Measurements from ENCODE around the gene SLC22A7.

Gene SLC22A7, protein sequence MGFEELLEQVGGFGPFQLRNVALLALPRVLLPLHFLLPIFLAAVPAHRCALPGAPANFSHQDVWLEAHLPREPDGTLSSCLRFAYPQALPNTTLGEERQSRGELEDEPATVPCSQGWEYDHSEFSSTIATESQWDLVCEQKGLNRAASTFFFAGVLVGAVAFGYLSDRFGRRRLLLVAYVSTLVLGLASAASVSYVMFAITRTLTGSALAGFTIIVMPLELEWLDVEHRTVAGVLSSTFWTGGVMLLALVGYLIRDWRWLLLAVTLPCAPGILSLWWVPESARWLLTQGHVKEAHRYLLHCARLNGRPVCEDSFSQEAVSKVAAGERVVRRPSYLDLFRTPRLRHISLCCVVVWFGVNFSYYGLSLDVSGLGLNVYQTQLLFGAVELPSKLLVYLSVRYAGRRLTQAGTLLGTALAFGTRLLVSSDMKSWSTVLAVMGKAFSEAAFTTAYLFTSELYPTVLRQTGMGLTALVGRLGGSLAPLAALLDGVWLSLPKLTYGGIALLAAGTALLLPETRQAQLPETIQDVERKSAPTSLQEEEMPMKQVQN

DNA sequence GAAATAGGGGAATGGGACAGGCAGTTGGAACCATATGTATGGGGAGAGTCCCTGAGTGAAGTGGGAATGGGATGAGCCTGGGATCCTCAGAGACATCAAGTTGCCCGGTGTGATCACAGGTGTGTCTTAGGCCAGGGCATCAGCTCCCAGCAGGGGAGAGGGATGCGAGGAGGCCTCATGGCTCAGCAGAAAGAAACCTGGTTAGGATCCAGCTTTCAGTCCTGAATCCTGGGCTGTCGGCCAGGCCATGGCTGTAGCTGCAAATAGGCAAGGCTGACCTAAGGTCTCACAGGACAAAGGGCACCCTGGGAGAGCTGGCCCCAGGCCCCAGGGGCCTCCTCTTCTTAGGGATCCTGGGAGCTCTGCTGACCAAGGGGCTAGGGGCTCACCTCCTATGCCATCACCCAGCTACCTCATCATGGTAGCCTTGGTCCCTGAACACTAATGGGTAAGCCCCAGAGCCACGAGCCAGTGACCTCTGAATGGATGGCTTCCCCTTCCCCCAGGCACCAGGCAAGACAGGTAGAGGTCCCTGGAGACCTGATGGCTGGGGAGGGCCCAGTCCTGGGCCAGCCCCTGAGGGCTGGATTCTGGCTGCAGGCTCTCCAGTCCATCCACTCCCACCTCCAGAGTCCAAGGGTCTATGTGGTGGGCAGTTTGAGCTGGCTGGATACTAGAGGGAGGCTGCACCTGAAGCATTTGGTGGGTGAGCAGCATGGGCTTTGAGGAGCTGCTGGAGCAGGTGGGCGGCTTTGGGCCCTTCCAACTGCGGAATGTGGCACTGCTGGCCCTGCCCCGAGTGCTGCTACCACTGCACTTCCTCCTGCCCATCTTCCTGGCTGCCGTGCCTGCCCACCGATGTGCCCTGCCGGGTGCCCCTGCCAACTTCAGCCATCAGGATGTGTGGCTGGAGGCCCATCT lies at the start of gene SLC22A7:
Gene SLC22A7 (plus strand): TSS at position 617 of the 921 bp plus-strand sequence. CDS start 99 bp downstream, at position 716.
- DNase-seq: no peak
- Histone ChIP-seq H3K36me3 (no peaks in the 10 kb centered on the region), H3K27ac (no peak within 1 kb of the TSS; the same call in 1 of the 2 replicates), H3K9me3 (ENCODE audit: severe bottlenecking) (no peaks in the 10 kb centered on the region), H3K27me3 (ENCODE audit: insufficient read depth, low read depth, severe bottlenecking) (no peaks in the 10 kb centered on the region), H3K4me3 (ENCODE audit: low read depth, low read length) (no peak within 1 kb of the TSS)
- TF ChIP-seq, protein P1, sequence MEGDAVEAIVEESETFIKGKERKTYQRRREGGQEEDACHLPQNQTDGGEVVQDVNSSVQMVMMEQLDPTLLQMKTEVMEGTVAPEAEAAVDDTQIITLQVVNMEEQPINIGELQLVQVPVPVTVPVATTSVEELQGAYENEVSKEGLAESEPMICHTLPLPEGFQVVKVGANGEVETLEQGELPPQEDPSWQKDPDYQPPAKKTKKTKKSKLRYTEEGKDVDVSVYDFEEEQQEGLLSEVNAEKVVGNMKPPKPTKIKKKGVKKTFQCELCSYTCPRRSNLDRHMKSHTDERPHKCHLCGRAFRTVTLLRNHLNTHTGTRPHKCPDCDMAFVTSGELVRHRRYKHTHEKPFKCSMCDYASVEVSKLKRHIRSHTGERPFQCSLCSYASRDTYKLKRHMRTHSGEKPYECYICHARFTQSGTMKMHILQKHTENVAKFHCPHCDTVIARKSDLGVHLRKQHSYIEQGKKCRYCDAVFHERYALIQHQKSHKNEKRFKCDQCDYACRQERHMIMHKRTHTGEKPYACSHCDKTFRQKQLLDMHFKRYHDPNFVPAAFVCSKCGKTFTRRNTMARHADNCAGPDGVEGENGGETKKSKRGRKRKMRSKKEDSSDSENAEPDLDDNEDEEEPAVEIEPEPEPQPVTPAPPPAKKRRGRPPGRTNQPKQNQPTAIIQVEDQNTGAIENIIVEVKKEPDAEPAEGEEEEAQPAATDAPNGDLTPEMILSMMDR (IDR thresholded peaks at IDR 0.05; ENCODE audit: low read depth, low read length): no peak

DNA sequence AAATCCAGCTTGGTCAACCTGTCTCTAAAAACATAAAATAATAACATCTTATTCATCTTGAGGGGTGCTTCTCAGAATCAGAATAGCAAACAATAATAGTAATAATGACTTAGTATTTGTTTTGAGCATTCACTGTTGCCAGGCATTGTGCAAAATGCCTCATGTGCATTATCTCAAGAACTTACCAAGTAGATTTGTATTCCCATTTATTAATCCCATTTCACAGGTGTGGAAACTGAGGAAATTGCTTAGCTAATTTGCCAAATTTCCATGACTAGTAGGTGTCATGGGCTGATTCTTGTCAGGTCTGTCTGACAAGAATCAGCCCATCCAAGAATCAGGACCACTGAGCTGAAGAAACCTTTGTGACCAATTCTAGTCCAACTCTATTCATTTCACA lies 49.3 kb upstream of the SLC22A7 start:
- H3K9me3 ChIP-seq (ENCODE audit: severe bottlenecking): no peaks in the 10 kb centered on the region
- no peak overlapping the region for H3K4me3 ChIP-seq (ENCODE audit: low read depth, low read length)
- no peaks in the 10 kb centered on the region for H3K36me3 ChIP-seq
- DNase-seq: no peak
- TF ChIP-seq, protein P1 (IDR thresholded peaks at IDR 0.05; ENCODE audit: low read depth, low read length): no peak
- no peak overlapping the region for H3K27ac ChIP-seq
- H3K27me3 ChIP-seq (ENCODE audit: insufficient read depth, low read depth, severe bottlenecking): peaks cover 21% of the 10 kb centered on the region

DNA sequence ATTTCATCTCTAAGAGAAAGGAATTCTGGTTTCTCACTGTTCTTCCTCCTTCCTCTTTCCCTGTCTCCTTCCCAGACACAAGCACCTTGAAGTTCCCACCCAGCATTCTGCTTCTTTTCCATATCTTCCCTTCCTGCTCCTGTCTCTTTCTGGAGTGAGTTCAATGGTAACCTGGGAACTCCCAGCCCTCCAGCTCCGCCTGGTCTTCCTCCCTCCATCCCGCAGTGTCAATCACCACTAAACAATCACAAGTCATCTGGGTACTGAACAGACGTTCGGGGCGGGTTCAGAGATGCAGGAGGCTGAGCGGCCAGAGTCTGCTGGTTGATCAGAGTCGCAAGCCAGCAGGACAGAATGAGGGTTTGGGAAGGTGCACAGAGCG lies 47.1 kb upstream of the SLC22A7 start:
- TF ChIP-seq, protein P1 (IDR thresholded peaks at IDR 0.05; ENCODE audit: low read depth, low read length): no peak
- H3K9me3 ChIP-seq (ENCODE audit: severe bottlenecking): no peaks in the 10 kb centered on the region
- H3K4me3 ChIP-seq (ENCODE audit: low read depth, low read length): no peak overlapping the region
- H3K36me3 ChIP-seq: no peaks in the 10 kb centered on the region
- no peaks in the 10 kb centered on the region for H3K27me3 ChIP-seq (ENCODE audit: insufficient read depth, low read depth, severe bottlenecking)
- H3K27ac ChIP-seq: no peak overlapping the region; the same call in 1 of the 2 replicates
- DNase-seq: peak; percentile 88

DNA sequence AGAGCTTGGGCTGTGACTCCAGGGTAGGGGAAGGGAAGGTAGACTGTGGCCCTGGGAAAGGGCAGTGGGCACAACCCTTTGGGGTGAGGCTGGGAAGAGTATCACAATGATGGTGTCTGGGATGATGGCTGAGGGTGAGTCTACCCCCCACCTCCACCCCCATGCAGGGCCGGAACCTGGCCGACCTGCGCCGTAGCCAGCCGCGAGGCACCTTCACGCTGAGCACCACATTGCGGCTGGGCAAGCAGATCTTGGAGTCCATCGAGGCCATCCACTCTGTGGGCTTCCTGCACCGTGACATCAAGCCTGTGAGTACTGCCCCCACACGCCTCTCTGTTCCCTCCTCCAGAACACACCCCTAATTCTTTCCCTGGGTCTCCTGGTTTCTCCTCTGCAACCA lies 44.7 kb upstream of the SLC22A7 start:
- Histone ChIP-seq H3K4me3 (ENCODE audit: low read depth, low read length) (no peak overlapping the region), H3K36me3 (no peaks in the 10 kb centered on the region), H3K27ac (no peak overlapping the region), H3K9me3 (ENCODE audit: severe bottlenecking) (no peaks in the 10 kb centered on the region), H3K27me3 (ENCODE audit: insufficient read depth, low read depth, severe bottlenecking) (no peaks in the 10 kb centered on the region)
- TF ChIP-seq, protein P1 (IDR thresholded peaks at IDR 0.05; ENCODE audit: low read depth, low read length): no peak
- DNase-seq: no peak

DNA sequence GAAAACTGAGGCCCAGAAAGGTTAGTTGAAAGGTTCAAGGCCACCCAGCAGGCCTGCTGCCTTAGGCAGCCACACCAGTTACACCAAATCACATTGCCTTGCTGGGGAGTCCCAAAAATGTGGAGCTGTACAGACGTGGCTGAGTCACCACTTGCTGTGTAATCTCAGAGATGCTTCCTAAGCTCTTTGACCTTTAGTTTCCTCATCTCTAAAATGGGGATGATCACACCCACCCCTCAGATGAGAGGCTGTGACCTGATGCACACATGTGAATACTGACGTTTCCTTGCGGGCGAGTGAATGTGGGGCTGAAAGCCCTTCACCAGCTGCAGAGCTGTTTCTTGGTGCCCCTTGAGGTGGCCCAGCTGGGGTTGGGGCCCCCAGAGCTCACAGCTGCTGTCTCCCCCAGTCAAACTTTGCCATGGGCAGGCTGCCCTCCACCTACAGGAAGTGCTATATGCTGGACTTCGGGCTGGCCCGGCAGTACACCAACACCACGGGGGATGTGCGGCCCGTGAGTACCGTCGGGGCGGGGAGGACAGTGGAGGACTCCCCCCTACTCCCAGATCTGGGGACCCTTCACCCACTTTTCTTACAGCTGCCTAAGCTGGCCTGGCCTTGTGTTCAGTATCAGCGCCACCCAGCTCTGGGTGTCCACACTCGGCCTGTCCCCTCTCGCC lies 43.8 kb upstream of the SLC22A7 start:
- TF ChIP-seq, protein P1 (IDR thresholded peaks at IDR 0.05; ENCODE audit: low read depth, low read length): no peak

More for the DNA sequence above, 43.8 kb upstream of the SLC22A7 start:
- DNase-seq: no peak
- H3K27me3 ChIP-seq (ENCODE audit: insufficient read depth, low read depth, severe bottlenecking): no peaks in the 10 kb centered on the region
- H3K9me3 ChIP-seq (ENCODE audit: severe bottlenecking): no peaks in the 10 kb centered on the region
- H3K4me3 ChIP-seq (ENCODE audit: low read depth, low read length): no peak overlapping the region
- no peak overlapping the region for H3K27ac ChIP-seq
- H3K36me3 ChIP-seq: no peaks in the 10 kb centered on the region

Measured in WERI-Rb-1 (cell line).